Left ventricle myocardium inferior (tissue), 1 donor: ENCODE results near the gene MPDU1. TPM values are rescaled to one million over a fixed set of nuclear protein-coding genes. Genes with fewer than 3 reads are reported as not detected.

Experiments
- DNase-seq: peaks from one replicate; pipeline ENCODE4 v3.0.0-alpha.2; 2020
- H3K27ac ChIP-seq: fragments of 200-600 bp; replicated peaks from 2 replicates; pipeline ENCODE4 v1.8.0; 2021
- H3K27me3 ChIP-seq: fragments of 200-600 bp; 2 replicates; pipeline ENCODE4 v1.8.0; 2021; ENCODE audit warnings: low read depth
- H3K36me3 ChIP-seq: fragments of 200-600 bp; 2 replicates; pipeline ENCODE4 v1.8.0; 2021
- H3K4me1 ChIP-seq: fragments of 200-600 bp; 2 replicates; pipeline ENCODE4 v1.8.0; 2021
- H3K4me3 ChIP-seq: fragments of 200-600 bp; 2 replicates; pipeline ENCODE4 v1.8.0; 2021; ENCODE audit warnings: mild to moderate bottlenecking, moderate library complexity
- H3K9me3 ChIP-seq: fragments of 200-600 bp; replicated peaks from 2 replicates; pipeline ENCODE4 v1.8.0; 2021
- CTCF ChIP-seq: fragments of 200-600 bp; IDR thresholded peaks from 2 replicates; pipeline ENCODE4 v1.8.0; 2021; ENCODE audit warnings: antibody characterized with exemption, mild to moderate bottlenecking, borderline replicate concordance
- intact Hi-C: fragments of 100-400 bp; cut with micrococcal nuclease; formaldehyde crosslinking; loops from one replicate; pipeline ENCODE4 v1.11.0; 2022
- total RNA-seq: library from RNA; stranded (reverse); fragmentation: NEBNext Ultra II Directional; extraction: Animal tissue kit (Norgen Biotek cat#: 25700); gene quantifications from one replicate; pipeline ENCODE4 v1.2.1, GENCODE V29; 2021
- donor health status: DM: no; HTN: yes; CAD: no; lungs with severe emphysema.

Gene MPDU1
- total RNA-seq, 1 donor from 2014 or later = 24.9 TPM

DNA sequence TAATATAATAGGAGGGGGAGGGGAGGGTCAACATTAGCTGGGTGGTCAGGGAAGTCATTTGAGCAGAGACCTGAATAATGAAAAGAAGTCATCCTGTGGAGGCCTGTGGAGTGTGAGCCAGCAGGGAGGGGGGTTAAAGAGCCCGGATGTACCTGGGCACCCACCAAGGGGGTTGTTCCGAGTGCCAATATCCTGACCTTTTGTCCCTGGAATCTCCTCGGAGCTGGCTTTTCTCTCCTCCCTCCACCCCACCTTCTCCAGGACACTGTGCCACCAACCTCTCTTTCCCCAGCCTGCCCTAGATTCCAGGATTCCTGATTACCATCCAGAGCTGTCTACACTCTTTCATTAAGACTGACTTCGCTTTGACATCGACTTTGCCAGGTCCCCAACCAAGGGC is 52.5 kb downstream of the MPDU1 start:
- Histone ChIP-seq H3K4me3 (no peak overlapping the region), H3K4me1 (peaks cover 6% of the 10 kb centered on the region), H3K9me3 (no peaks in the 10 kb centered on the region), H3K27me3 (no peaks in the 10 kb centered on the region), H3K36me3 (no peaks in the 10 kb centered on the region), H3K27ac (no peak overlapping the region)
- TF ChIP-seq CTCF = no peak
- no peak for DNase-seq
- intact Hi-C loops = no loop called here

Other genes starting within 250 kb of the MPDU1 start
- gene ACAP1, start 247.3 kb upstream of the MPDU1 start, total RNA-seq = 13.4 TPM
- 3.9 TPM for gene KCTD11, start 231.7 kb upstream of the MPDU1 start, total RNA-seq
- gene TMEM95, start 228.7 kb upstream of the MPDU1 start, total RNA-seq = not detected
- gene TNK1, start 202.8 kb upstream of the MPDU1 start, total RNA-seq = 1.8 TPM
- 20.1 TPM for gene PLSCR3, start 189.3 kb upstream of the MPDU1 start, total RNA-seq
- 67.8 TPM for gene TMEM256, start 179.8 kb upstream of the MPDU1 start, total RNA-seq
- 9.3 TPM for gene NLGN2, start 176.0 kb upstream of the MPDU1 start, total RNA-seq
- gene SPEM1, start 163.5 kb upstream of the MPDU1 start, total RNA-seq = not detected
- not detected for gene SPEM2, start 158.2 kb upstream of the MPDU1 start, total RNA-seq
- not detected for gene SPEM3, start 155.0 kb upstream of the MPDU1 start, total RNA-seq
- 2.7 TPM for gene TMEM102, start 148.4 kb upstream of the MPDU1 start, total RNA-seq
- 6.5 TPM for gene FGF11, start 144.3 kb upstream of the MPDU1 start, total RNA-seq
- gene CHRNB1, start 138.8 kb upstream of the MPDU1 start, total RNA-seq = 8.7 TPM
- gene ZBTB4, start 104.2 kb upstream of the MPDU1 start, total RNA-seq = 63.4 TPM
- not detected for gene SLC35G6, start 102.4 kb upstream of the MPDU1 start, total RNA-seq
- 38.7 TPM for gene POLR2A, start 99.5 kb upstream of the MPDU1 start, total RNA-seq
- 29.9 TPM for gene TNFSF12, start 34.8 kb upstream of the MPDU1 start, total RNA-seq
- 6.3 TPM for gene TNFSF13, start 25.1 kb upstream of the MPDU1 start, total RNA-seq
- 29.5 TPM for gene SENP3, start 21.9 kb upstream of the MPDU1 start, total RNA-seq
- 25.5 TPM for gene CD68, start 4.2 kb upstream of the MPDU1 start, total RNA-seq
- gene SOX15, start 6.2 kb downstream of the MPDU1 start, total RNA-seq = 1.9 TPM
- 111 TPM for gene FXR2, start 31.0 kb downstream of the MPDU1 start, total RNA-seq
- 73.5 TPM for gene SAT2, start 44.0 kb downstream of the MPDU1 start, total RNA-seq
- gene SHBG, start 46.3 kb downstream of the MPDU1 start, total RNA-seq = 0.74 TPM
- gene ATP1B2, start 67.1 kb downstream of the MPDU1 start, total RNA-seq = 2.8 TPM
- gene TP53, start 103.6 kb downstream of the MPDU1 start, total RNA-seq = 11.7 TPM
- 4.7 TPM for gene WRAP53, start 104.6 kb downstream of the MPDU1 start, total RNA-seq
- not detected for gene EFNB3, start 121.3 kb downstream of the MPDU1 start, total RNA-seq
- gene DNAH2, start 133.9 kb downstream of the MPDU1 start, total RNA-seq = 0.33 TPM